ENCODE results near the gene SCD5.

DNA sequence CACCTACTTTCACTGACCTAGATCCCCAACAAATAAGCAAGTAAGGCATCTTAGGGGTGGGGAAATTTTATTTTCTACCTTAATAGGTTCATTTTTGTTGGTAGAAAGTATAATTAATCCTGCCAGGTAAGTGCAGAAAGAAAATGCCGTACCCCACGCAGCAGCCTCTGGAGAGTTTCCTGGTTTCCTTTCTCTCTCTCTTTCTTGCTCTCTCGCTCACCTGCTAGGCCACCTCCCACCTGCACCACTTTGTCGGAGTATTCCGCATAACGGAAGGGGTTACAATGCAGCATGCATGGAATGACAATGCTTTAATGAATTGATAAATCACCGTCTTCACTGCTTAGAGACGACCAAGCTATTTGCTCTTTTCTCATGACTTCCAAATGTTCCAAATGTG lies 101.0 kb downstream of the SCD5 start:
- TF ChIP-seq, protein P1, sequence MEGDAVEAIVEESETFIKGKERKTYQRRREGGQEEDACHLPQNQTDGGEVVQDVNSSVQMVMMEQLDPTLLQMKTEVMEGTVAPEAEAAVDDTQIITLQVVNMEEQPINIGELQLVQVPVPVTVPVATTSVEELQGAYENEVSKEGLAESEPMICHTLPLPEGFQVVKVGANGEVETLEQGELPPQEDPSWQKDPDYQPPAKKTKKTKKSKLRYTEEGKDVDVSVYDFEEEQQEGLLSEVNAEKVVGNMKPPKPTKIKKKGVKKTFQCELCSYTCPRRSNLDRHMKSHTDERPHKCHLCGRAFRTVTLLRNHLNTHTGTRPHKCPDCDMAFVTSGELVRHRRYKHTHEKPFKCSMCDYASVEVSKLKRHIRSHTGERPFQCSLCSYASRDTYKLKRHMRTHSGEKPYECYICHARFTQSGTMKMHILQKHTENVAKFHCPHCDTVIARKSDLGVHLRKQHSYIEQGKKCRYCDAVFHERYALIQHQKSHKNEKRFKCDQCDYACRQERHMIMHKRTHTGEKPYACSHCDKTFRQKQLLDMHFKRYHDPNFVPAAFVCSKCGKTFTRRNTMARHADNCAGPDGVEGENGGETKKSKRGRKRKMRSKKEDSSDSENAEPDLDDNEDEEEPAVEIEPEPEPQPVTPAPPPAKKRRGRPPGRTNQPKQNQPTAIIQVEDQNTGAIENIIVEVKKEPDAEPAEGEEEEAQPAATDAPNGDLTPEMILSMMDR (CRISPR knock-in tag; IDR thresholded peaks at IDR 0.05), result no peak
- TF ChIP-seq HNF1A (IDR thresholded peaks at IDR 0.05; ENCODE audit: low read depth) (no peak), HNF1A (CRISPR knock-in tag; IDR thresholded peaks at IDR 0.05; ENCODE audit: borderline replicate concordance) (no peak), DPF2 (CRISPR knock-in tag; IDR thresholded peaks at IDR 0.05; ENCODE audit: borderline replicate concordance, low read depth) (no peak)
